Loucy (cell line): ENCODE data around the gene KCNN2.

ENCODE experiments used
- H2AFZ ChIP-seq: fragments of 200-600 bp; sonication (generic); 2 replicates; pipeline ENCODE4 v1.6.0; 2016; ENCODE audit warnings: antibody characterized with exemption, mild to moderate bottlenecking, low read length, moderate library complexity
- H3F3A ChIP-seq: fragments of 200-600 bp; 2 replicates; pipeline ENCODE4 v1.6.0; 2016; ENCODE audit warnings: antibody characterized with exemption, low read depth, mild to moderate bottlenecking
- H3K27me3 ChIP-seq: fragments of 200-600 bp; sonication (generic); 2 replicates; pipeline ENCODE4 v1.6.1; 2014; ENCODE audit warnings: low read length, mild to moderate bottlenecking; ENCODE audit not compliant: insufficient read depth, poor library complexity, severe bottlenecking
- H3K36me3 ChIP-seq: fragments of 200-600 bp; sonication (generic); 2 replicates; pipeline ENCODE4 v1.6.1; 2016; ENCODE audit warnings: low read length; ENCODE audit not compliant: insufficient read depth
- H3K4me1 ChIP-seq: fragments of 200-600 bp; sonication (generic); 2 replicates; pipeline ENCODE4 v1.5.1; 2014; ENCODE audit warnings: low read length, mild to moderate bottlenecking; ENCODE audit not compliant: insufficient read depth, poor library complexity, severe bottlenecking
- H3K4me2 ChIP-seq: fragments of 200-600 bp; sonication (generic); 2 replicates; pipeline ENCODE4 v1.6.0; 2014; ENCODE audit warnings: antibody characterized with exemption, low read length, low read depth, mild to moderate bottlenecking; ENCODE audit not compliant: poor library complexity, severe bottlenecking
- H3K4me3 ChIP-seq: fragments of 200-600 bp; sonication (generic); 2 replicates; pipeline ENCODE4 v1.5.1; 2014; ENCODE audit warnings: low read length, mild to moderate bottlenecking, mixed read lengths; ENCODE audit not compliant: poor library complexity, severe bottlenecking
- H3K79me2 ChIP-seq: fragments of 200-600 bp; sonication (generic); 2 replicates; pipeline ENCODE4 v1.6.1; 2014; ENCODE audit warnings: low read length; ENCODE audit not compliant: insufficient read depth
- H3K9ac ChIP-seq: fragments of 200-600 bp; sonication (generic); 2 replicates; pipeline ENCODE4 v1.6.0; 2014; ENCODE audit warnings: mild to moderate bottlenecking, low read depth, low read length, moderate library complexity; ENCODE audit not compliant: poor library complexity, severe bottlenecking
- H3K9me2 ChIP-seq: fragments of 200-600 bp; sonication (generic); replicated peaks from 2 replicates; pipeline ENCODE4 v1.6.1; 2016; ENCODE audit warnings: low read depth, low read length, mixed read lengths
- H3K9me3 ChIP-seq: fragments of 200-600 bp; sonication (generic); 2 replicates; pipeline ENCODE4 v1.6.1; 2014; ENCODE audit warnings: mild to moderate bottlenecking, antibody characterized with exemption, low read length, low read depth; ENCODE audit not compliant: insufficient read depth
- H4K20me1 ChIP-seq: fragments of 200-600 bp; sonication (generic); 2 replicates; pipeline ENCODE4 v1.6.0; 2014; ENCODE audit warnings: antibody characterized with exemption, low read length, mild to moderate bottlenecking; ENCODE audit not compliant: insufficient read depth, poor library complexity, severe bottlenecking
- EZH2phosphoT487 ChIP-seq: fragments of 200-600 bp; IDR thresholded peaks from 2 replicates; pipeline ENCODE4 v1.6.1; 2018; ENCODE audit warnings: antibody characterized with exemption, mild to moderate bottlenecking, moderate library complexity, borderline replicate concordance
- TF ChIP-seq, protein P1 (sequence below): fragments of 200-600 bp; sonication (generic); conservative IDR thresholded peaks from 2 replicates; pipeline ENCODE4 v1.5.1; 2014; ENCODE audit warnings: mild to moderate bottlenecking, antibody characterized with exemption, low read length

The KCNN2 gene

DNA sequence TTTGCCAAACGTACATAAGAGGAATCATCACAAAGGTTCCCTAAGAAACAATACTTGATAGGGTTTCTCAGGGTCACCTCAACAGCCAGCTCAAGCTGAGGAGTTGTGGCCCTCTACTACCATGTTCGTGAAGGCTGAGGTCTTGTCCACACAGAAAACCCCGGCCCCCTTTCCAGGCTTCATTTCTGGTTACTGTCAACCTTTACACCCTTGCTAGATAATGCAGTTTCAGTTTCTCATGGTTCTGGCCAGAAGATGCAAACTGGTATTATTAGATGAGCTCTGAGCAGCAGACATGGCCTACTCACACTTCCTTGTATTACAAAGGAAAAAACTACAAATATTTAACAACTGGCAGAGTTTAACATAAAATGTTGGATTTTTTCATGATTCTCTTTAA, 22.8 kb upstream of the KCNN2 start:
- no peaks in the 10 kb centered on the region for H4K20me1 ChIP-seq
- H3K4me2 ChIP-seq: no peak overlapping the region
- H3K4me3 ChIP-seq: no peak overlapping the region
- no peaks in the 10 kb centered on the region for H3K27me3 ChIP-seq
- no peaks in the 10 kb centered on the region for H3K9me3 ChIP-seq
- TF ChIP-seq EZH2phosphoT487: no peak
- TF ChIP-seq, protein P1, sequence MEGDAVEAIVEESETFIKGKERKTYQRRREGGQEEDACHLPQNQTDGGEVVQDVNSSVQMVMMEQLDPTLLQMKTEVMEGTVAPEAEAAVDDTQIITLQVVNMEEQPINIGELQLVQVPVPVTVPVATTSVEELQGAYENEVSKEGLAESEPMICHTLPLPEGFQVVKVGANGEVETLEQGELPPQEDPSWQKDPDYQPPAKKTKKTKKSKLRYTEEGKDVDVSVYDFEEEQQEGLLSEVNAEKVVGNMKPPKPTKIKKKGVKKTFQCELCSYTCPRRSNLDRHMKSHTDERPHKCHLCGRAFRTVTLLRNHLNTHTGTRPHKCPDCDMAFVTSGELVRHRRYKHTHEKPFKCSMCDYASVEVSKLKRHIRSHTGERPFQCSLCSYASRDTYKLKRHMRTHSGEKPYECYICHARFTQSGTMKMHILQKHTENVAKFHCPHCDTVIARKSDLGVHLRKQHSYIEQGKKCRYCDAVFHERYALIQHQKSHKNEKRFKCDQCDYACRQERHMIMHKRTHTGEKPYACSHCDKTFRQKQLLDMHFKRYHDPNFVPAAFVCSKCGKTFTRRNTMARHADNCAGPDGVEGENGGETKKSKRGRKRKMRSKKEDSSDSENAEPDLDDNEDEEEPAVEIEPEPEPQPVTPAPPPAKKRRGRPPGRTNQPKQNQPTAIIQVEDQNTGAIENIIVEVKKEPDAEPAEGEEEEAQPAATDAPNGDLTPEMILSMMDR: no peak
- no peaks in the 10 kb centered on the region for H3K79me2 ChIP-seq
- no peaks in the 10 kb centered on the region for H3K4me1 ChIP-seq
- H3K9me2 ChIP-seq: no peaks in the 10 kb centered on the region
- no peak overlapping the region for H3K9ac ChIP-seq
- H3K36me3 ChIP-seq: no peaks in the 10 kb centered on the region
- no peak overlapping the region for H2AFZ ChIP-seq
- H3F3A ChIP-seq: no peaks in the 10 kb centered on the region

GRCh38 chr5:114346181-114346580, 15.7 kb upstream of the KCNN2 start:
- no peaks in the 10 kb centered on the region for H3K79me2 ChIP-seq
- no peaks in the 10 kb centered on the region for H3K27me3 ChIP-seq
- no peaks in the 10 kb centered on the region for H4K20me1 ChIP-seq
- no peaks in the 10 kb centered on the region for H3K36me3 ChIP-seq
- no peak overlapping the region for H3K4me2 ChIP-seq
- no peaks in the 10 kb centered on the region for H3K9me2 ChIP-seq
- H3F3A ChIP-seq: no peaks in the 10 kb centered on the region
- no peak overlapping the region for H3K4me3 ChIP-seq
- no peaks in the 10 kb centered on the region for H3K4me1 ChIP-seq
- no peak overlapping the region for H3K9ac ChIP-seq
- TF ChIP-seq, protein P1: no peak
- TF ChIP-seq EZH2phosphoT487: no peak
- no peaks in the 10 kb centered on the region for H3K9me3 ChIP-seq
- no peak overlapping the region for H2AFZ ChIP-seq

DNA sequence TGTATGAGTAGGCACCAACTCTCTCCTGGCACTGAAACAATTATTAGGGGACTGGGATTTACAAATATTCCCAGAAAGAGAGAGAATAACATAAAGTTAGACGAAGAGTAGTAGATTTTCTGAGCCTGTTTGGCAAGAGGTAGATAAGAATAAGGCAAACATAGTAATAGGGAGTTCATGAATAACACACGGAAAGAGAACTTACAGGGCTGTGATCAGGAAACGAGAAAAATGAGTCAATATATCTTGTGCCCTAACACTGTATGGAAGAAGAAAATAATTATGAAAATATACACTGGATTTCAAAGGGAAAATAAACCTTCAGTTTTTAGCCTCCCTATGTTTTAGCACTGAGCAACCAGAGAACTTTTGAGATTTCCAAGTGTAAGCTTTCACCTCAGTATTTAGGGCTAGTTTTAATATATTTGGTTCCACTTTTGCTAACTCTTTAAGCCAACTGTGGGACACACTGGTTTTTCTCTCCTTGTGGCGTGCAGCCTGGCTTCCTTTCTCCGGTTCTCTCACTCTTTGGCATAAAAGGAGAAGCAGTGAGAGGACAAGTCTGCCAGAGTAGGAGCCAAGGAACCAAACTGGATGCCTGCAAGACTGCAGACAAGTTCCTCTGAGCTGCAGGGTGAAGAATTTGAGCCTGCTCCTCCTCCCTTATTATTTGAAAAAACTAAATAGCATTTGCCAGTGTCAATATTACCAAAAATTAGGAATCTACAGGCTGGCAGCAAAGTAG, 6.6 kb upstream of the KCNN2 start:
- no peak overlapping the region for H3K9ac ChIP-seq
- H4K20me1 ChIP-seq: no peaks in the 10 kb centered on the region
- H3K4me1 ChIP-seq: no peaks in the 10 kb centered on the region

More for the DNA sequence above, 6.6 kb upstream of the KCNN2 start:
- Histone ChIP-seq H3K9me3 (no peaks in the 10 kb centered on the region), H3K79me2 (no peaks in the 10 kb centered on the region), H3F3A (no peaks in the 10 kb centered on the region), H2AFZ (no peak overlapping the region), H3K9me2 (no peaks in the 10 kb centered on the region), H3K27me3 (no peaks in the 10 kb centered on the region), H3K4me2 (no peak overlapping the region), H3K36me3 (no peaks in the 10 kb centered on the region), H3K4me3 (no peak overlapping the region)
- TF ChIP-seq EZH2phosphoT487: no peak
- TF ChIP-seq, protein P1: no peak
